Common myeloid progenitor, CD34-positive (primary cell): Measurements from ENCODE around the gene TWIST1. TPM values are rescaled to one million over a fixed set of nuclear protein-coding genes. Genes with fewer than 3 reads are reported as not detected.

Source experiments
- CTCF ChIA-PET: fragments of 350-600 bp; sonication (Branson Sonifier 250); formaldehyde crosslinking; loops from one replicate; lab custom pipeline; 2021; ENCODE audit warnings: antibody characterized with exemption; lab: Charles Lee
- POLR2A ChIA-PET: fragments of 350-600 bp; sonication (Branson Sonifier 250); formaldehyde crosslinking; loops from one replicate; lab custom pipeline; 2021; ENCODE audit warnings: antibody characterized with exemption; lab: Charles Lee
- DNase-seq, 3 donors: peaks; one replicate each; pipeline versions ENCODE4 v3.0.0 to v3.0.0-alpha.2; 2013
- H3K27ac ChIP-seq, 2 experiments: 1 replicate in 1 of 2; 2 replicates in 1 of 2; pipeline ENCODE4 v1.7.0; 2013; ENCODE audit warnings: inconsistent platforms in 2 of 2, low read length in 2 of 2, mild to moderate bottlenecking in 2 of 2, low read depth in 1 of 2, moderate library complexity in 1 of 2; ENCODE audit not compliant: severe bottlenecking in 2 of 2, insufficient read depth in 1 of 2, poor library complexity in 1 of 2
- H3K27me3 ChIP-seq, 5 experiments: replicated peaks in 2 of 5; 1 replicate in 3 of 5; 2 replicates in 2 of 5; pipeline versions ENCODE4 v1.6.1 to v1.7.0; 2013; ENCODE audit warnings: low read length in 4 of 5, mild to moderate bottlenecking in 2 of 5, moderate library complexity in 2 of 5, inconsistent platforms in 1 of 5; ENCODE audit not compliant: insufficient read depth in 5 of 5, control insufficient read depth in 4 of 5
- H3K36me3 ChIP-seq, 4 experiments: 1 replicate in 2 of 4; 2 replicates in 2 of 4; pipeline versions ENCODE4 v1.6.1 to v1.7.0; 2013; ENCODE audit warnings: low read length in 3 of 4, control low read depth in 1 of 4, mild to moderate bottlenecking in 1 of 4; ENCODE audit not compliant: control insufficient read depth in 4 of 4, insufficient read depth in 4 of 4
- H3K4me1 ChIP-seq, 4 experiments: 1 replicate in 3 of 4; 2 replicates in 1 of 4; pipeline versions ENCODE4 v1.6.1 to v1.7.1; 2013; ENCODE audit warnings: low read length in 3 of 4, mild to moderate bottlenecking in 3 of 4, control low read depth in 1 of 4, inconsistent platforms in 1 of 4, moderate library complexity in 1 of 4; ENCODE audit not compliant: control insufficient read depth in 4 of 4, insufficient read depth in 4 of 4; ENCODE audit errors: control extremely low read depth in 1 of 4
- H3K4me3 ChIP-seq, 7 experiments: 1 replicate in 4 of 7; 2 replicates in 3 of 7; pipeline versions ENCODE4 v1.5.1 to v1.7.0; 2013; ENCODE audit warnings: mild to moderate bottlenecking in 7 of 7, low read length in 6 of 7, moderate library complexity in 6 of 7, inconsistent platforms in 2 of 7, low read depth in 2 of 7, control low read depth in 1 of 7; ENCODE audit not compliant: insufficient read depth in 4 of 7, control insufficient read depth in 1 of 7; ENCODE audit errors: extremely low read depth in 1 of 7
- H3K9me3 ChIP-seq, 5 experiments: 1 replicate in 4 of 5; 2 replicates in 1 of 5; pipeline versions ENCODE4 v1.6.1 to v1.7.1; 2013; ENCODE audit warnings: low read length in 4 of 5, mild to moderate bottlenecking in 2 of 5, inconsistent platforms in 1 of 5, low read depth in 1 of 5, moderate library complexity in 1 of 5; ENCODE audit not compliant: control insufficient read depth in 4 of 5, insufficient read depth in 2 of 5; ENCODE audit errors: control extremely low read depth in 1 of 5
- WGBS: methylation state at CpG from one replicate; pipeline ENCODE4 v1.1.5; 2013; ENCODE audit not compliant: insufficient coverage; 5-methylcytosine and 5-hydroxymethylcytosine counted together
- polyA plus RNA-seq: library from polyadenylated mRNA; unstranded; fragments of 120-200 nt; gene quantifications from one replicate; pipeline ENCODE4 v1.2.1, GENCODE V29; 2013

The TWIST1 gene
- polyA plus RNA-seq: 0.12 TPM

- Histone ChIP-seq H3K36me3 (no peaks in the 10 kb centered on the region), H3K4me3 (peak within 1 kb of the TSS; percentile 26 to 80 (median 65)), H3K27ac (no peak within 1 kb of the TSS), H3K9me3 (peaks cover 0 to 2% (median 0%) of the 10 kb centered on the region in 5 experiments), H3K27me3 (peaks cover 42 to 95% (median 69%) of the 10 kb centered on the region in 5 experiments), H3K4me1 (peaks cover 0 to 35% (median 28%) of the 10 kb centered on the region in 4 experiments)
- WGBS: 0% methylated on average over 45 of the region's 91 CpGs
- ChIA-PET POLR2A (no interaction called here), CTCF (interaction anchor here (1.0 to 1.4 kb wide), 4 partner anchors 10 to 549 kb away, joined by 3 to 4 read pairs (median 3); no protein-coding TSS in a partner anchor)
- peak; percentile 18 to 62 (median 55) for DNase-seq
Measured at GRCh38 chr7:19117091-19117869, at the start of gene TWIST1. Gene TWIST1 (minus strand): TSS chr7:19117636. CDS start chr7:19117321, 315 bp downstream.

DNA sequence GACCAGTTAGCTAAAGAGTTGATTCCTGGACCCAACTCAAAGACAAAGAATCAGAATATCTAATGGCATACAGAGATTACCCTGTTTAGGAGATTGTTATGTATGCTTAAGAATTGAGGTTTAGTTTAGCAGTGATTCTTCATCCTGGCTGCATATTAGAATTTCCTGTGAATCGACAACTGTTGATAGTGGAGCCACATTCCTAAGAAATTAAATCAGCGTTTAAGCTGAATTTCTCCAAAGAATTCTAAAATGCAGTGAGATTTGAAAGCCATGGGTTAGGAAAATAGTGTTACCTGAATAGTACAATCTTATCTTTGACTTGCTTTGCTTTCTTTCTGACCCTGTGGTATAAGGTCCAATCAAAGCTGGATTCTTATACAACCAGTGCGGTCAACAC, 44.2 kb upstream of the TWIST1 start:
- no peak for DNase-seq
- Histone ChIP-seq H3K4me1 (no peaks in the 10 kb centered on the region), H3K27ac (no peak overlapping the region), H3K9me3 (no peaks in the 10 kb centered on the region), H3K27me3 (no peaks in the 10 kb centered on the region), H3K36me3 (no peaks in the 10 kb centered on the region), H3K4me3 (no peak overlapping the region)
- CTCF ChIA-PET: interaction anchor here (0.5 to 1.6 kb wide), 2 partner anchors 10 to 1821 kb away, joined by 3 to 5 read pairs; no protein-coding TSS in a partner anchor
- POLR2A ChIA-PET: no interaction called here
- WGBS: 81% methylated on average over 2 of the region's 3 CpGs

DNA sequence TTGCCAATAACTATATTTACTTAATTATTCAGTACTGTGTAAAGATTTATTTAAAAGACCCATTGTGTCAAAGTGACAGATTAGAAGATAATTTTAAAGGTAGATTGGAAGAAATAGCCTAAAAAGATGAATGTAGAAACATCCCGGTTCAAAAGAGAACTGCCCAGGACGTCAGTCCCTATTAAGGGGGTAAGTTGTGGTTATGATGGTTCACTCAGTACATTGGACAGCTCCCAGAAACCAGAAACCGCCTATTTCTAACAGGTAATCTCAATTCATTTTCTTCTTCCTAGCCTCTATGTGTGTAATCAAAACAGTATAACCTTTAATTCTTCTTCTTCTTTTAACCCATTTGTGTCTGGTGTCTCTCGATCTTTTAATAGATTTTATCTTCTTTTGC, 29.3 kb upstream of the TWIST1 start:
- DNase-seq: peak; percentile 38 to 80 (median 76)
- Histone ChIP-seq H3K4me3 (no peak overlapping the region), H3K27me3 (peaks cover 26 to 57% (median 45%) of the 10 kb centered on the region in 5 experiments), H3K27ac (no peak overlapping the region), H3K4me1 (peaks cover 0 to 18% (median 11%) of the 10 kb centered on the region in 4 experiments), H3K9me3 (peaks cover 0 to 6% (median 2%) of the 10 kb centered on the region in 5 experiments), H3K36me3 (no peaks in the 10 kb centered on the region)
- POLR2A ChIA-PET: no interaction called here
- no CpG with 5 or more reads among the region's 4 CpGs for WGBS
- CTCF ChIA-PET: no interaction called here

DNA sequence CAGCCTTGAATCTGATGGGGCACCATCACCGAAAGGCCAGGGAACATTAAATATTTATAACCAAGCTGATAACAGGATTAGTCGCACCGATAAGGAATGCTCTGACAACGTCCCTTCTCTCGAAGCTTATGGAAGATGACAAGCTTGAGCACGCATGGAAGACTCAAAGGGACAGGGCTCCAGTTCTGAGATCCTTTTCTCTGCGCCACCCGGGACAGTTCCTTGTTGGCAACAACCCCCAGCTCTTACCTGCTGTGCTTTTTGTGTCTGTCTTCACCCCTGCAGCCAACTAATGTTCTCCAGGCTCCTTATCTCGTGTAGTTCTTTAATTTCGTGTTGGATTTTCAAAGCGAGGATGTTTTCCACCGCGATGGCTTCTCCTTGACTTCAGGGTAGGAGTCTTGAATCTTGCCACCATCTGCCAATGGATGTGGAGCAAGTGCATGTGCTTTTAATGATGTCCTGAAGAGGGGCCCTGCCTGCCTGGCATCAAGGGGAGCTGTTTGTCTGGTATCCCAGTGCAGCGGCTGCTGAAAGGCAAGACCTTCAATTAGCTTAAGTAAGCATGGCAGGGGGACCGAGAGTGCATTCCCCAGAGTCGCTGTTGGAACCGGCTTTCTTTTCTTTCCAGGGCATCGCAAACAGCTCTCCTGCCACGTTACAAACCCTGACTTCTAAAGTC, 28.1 kb upstream of the TWIST1 start:
- 7% methylated on average over 13 of the region's 19 CpGs for WGBS
- DNase-seq: peak in 2 of 3 donors; percentile 9 to 18
- no peak overlapping the region for H3K27ac ChIP-seq
- CTCF ChIA-PET: no interaction called here
- H3K27me3 ChIP-seq: peaks cover 29 to 67% (median 45%) of the 10 kb centered on the region in 5 experiments
- H3K4me3 ChIP-seq: peak overlapping the region in 1 of 7 experiments; percentile 65
- no peaks in the 10 kb centered on the region for H3K36me3 ChIP-seq
- POLR2A ChIA-PET: no interaction called here
- peaks cover 0 to 6% (median 2%) of the 10 kb centered on the region in 5 experiments for H3K9me3 ChIP-seq
- peaks cover 0 to 18% (median 11%) of the 10 kb centered on the region in 4 experiments for H3K4me1 ChIP-seq

GRCh38 chr7:19144661-19145433, 27.4 kb upstream of the TWIST1 start, which contains the start of gene FERD3L:
Gene FERD3L (minus strand): TSS chr7:19145421. CDS start chr7:19145362, 59 bp downstream.
- Histone ChIP-seq H3K27ac (no peak within 1 kb of the TSS), H3K27me3 (peaks cover 29 to 75% (median 48%) of the 10 kb centered on the region in 5 experiments), H3K4me1 (peaks cover 0 to 18% (median 11%) of the 10 kb centered on the region in 4 experiments), H3K9me3 (peaks cover 0 to 6% (median 2%) of the 10 kb centered on the region in 5 experiments), H3K36me3 (no peaks in the 10 kb centered on the region), H3K4me3 (peak within 1 kb of the TSS in 5 of 7 experiments; percentile 42 to 66 (median 55))
- CTCF ChIA-PET: interaction anchor here (1.0 kb wide), 1 partner anchor 32 kb away, joined by 3 read pairs; no protein-coding TSS in a partner anchor
- WGBS: 3% methylated on average over 46 of the region's 51 CpGs
- DNase-seq: peak in 2 of 3 donors; percentile 7 to 23
- POLR2A ChIA-PET: no interaction called here

GRCh38 chr7:19143881-19144574, 26.6 kb upstream of the TWIST1 start:
- Histone ChIP-seq H3K27ac (no peak overlapping the region), H3K36me3 (no peaks in the 10 kb centered on the region), H3K9me3 (peaks cover 0 to 6% (median 2%) of the 10 kb centered on the region in 5 experiments), H3K4me1 (peaks cover 0 to 18% (median 11%) of the 10 kb centered on the region in 4 experiments), H3K27me3 (peaks cover 29 to 77% (median 48%) of the 10 kb centered on the region in 5 experiments), H3K4me3 (peak overlapping the region in 5 of 7 experiments; percentile 42 to 66 (median 55))
- CTCF ChIA-PET: interaction anchor here (1.0 kb wide), 1 partner anchor 31 kb away, joined by 3 read pairs; no protein-coding TSS in a partner anchor
- DNase-seq: peak in 1 of 3 donors; percentile 19
- 3% methylated on average over 17 of the region's 30 CpGs for WGBS
- POLR2A ChIA-PET: no interaction called here
